Heart left ventricle (tissue), 16 donors: ENCODE results near the gene ANG. TPM values are rescaled to one million over a fixed set of nuclear protein-coding genes. Genes with fewer than 3 reads are reported as not detected.

Experiments
- ATAC-seq, 4 donors: fragments of 200-7000 bp; cut with Tn5 transposase; one replicate each; pipeline ENCODE4 v1.9.1; 2020 to 2022; ENCODE audit warnings: moderate library complexity in 4 of 4, mild to moderate bottlenecking in 3 of 4, moderate number of reproducible peaks in 1 of 4
- DNase-seq, 5 donors: peaks; one replicate each; pipeline ENCODE4 v3.0.0-alpha.2; 2020
- H3K27ac ChIP-seq, 12 donors: fragments of 200-600 bp; sonication (generic) in 4 of 12; one replicate each; pipeline versions ENCODE4 v1.5.0 to v1.8.0; 2016 to 2022; ENCODE audit warnings: mild to moderate bottlenecking in 2 of 12
- H3K27me3 ChIP-seq, 9 donors: fragments of 200-600 bp; sonication (generic) in 2 of 9; one replicate each; pipeline versions ENCODE4 v1.5.1 to v1.8.0; 2016 to 2022; ENCODE audit warnings: mild to moderate bottlenecking in 3 of 9
- H3K36me3 ChIP-seq, 9 donors: fragments of 200-600 bp; sonication (generic) in 2 of 9; one replicate each; pipeline versions ENCODE4 v1.5.0 to v1.8.0; 2018 to 2022; ENCODE audit warnings: mild to moderate bottlenecking in 2 of 9
- H3K4me1 ChIP-seq, 12 donors: fragments of 200-600 bp; sonication (generic) in 4 of 12; one replicate each; pipeline versions ENCODE4 v1.5.0 to v1.8.0; 2016 to 2022; ENCODE audit warnings: mild to moderate bottlenecking in 3 of 12
- H3K4me3 ChIP-seq, 12 donors: fragments of 200-600 bp; sonication (generic) in 4 of 12; one replicate each; pipeline versions ENCODE4 v1.5.0 to v1.8.0; 2017 to 2022; ENCODE audit warnings: mild to moderate bottlenecking in 9 of 12, moderate library complexity in 4 of 12
- H3K9me3 ChIP-seq, 12 donors: fragments of 200-600 bp; sonication (generic) in 4 of 12; one replicate each; pipeline versions ENCODE4 v1.5.0 to v1.8.0; 2016 to 2022; ENCODE audit warnings: mild to moderate bottlenecking in 1 of 12
- POLR2A ChIP-seq, 2 donors: fragments of 450-650 bp; IDR thresholded peaks; one replicate each; pipeline ENCODE4 v1.6.1; 2017; ENCODE audit warnings: antibody characterized with exemption in 2 of 2, mild to moderate bottlenecking in 2 of 2, moderate library complexity in 2 of 2
- WGBS, 4 donors: extraction: QIAGEN DNeasy Blood & Tissue Kit in 2 of 4; methylation state at CpG; one replicate each; pipeline versions ENCODE4 v1.1.5 to v1.1.7; 2013 to 2018; 5-methylcytosine and 5-hydroxymethylcytosine counted together
- intact Hi-C, 10 donors: fragments of 100-400 bp; cut with DNase I; formaldehyde crosslinking; loops; one replicate each; pipeline versions ENCODE4 v1.11.1 to v1.14.2; 2022
- polyA plus RNA-seq, 2 donors: library from polyadenylated mRNA; stranded (reverse); fragments of 200-250 nt; gene quantifications; one replicate each; pipeline ENCODE4 v1.2.3, GENCODE V29; 2013
- total RNA-seq, 9 donors: library from RNA; depleted of rRNA in 2 of 9; stranded (reverse); fragments of >200 nt in 2 of 9; fragmentation: NEBNext Ultra II Directional in 3 of 9; extraction: Animal tissue kit (Norgen Biotek cat#: 25700) in 3 of 9; gene quantifications; one replicate each; pipeline versions ENCODE4 v1.1.0 to v1.2.4, GENCODE V29; 2016 to 2023
- TF ChIP-seq, protein P1 (sequence below), 12 donors: fragments of 200-600 bp; sonication (generic) in 4 of 12; IDR thresholded peaks; one replicate each; pipeline versions ENCODE4 v1.5.0 to v1.8.0; 2018 to 2022; ENCODE audit warnings: antibody characterized with exemption in 12 of 12, mild to moderate bottlenecking in 5 of 12
- donor health status: ischemic (EF 13 %, LVEDD 7.1; RV severe dilation, severe dysfunction).
- donor health status: healthy with polysubstance abuse.
- donor health status: DM: no; HTN: yes; CAD: no.
- donor health status: DM: no; HTN: no; CAD: no.
- donor health status: ischemic (EF 25% LVEDD 6.9; RV normal size, moderate dysfunction).
- donor health status: ischemic (EF 25% LVEDD 5.7; RV mildly dilated, moderate dysfunction).
- donor health status: healthy.
- donor health status: DM: yes; HTN: yes; CAD: no.
- donor health status: ischemic (EF 35%, LVEDD 5.7; RV mildly dilated, moderate dysfunction).
- donor health status: nonischemic (EF 11% LVEDD 7.7; RV severe dilation, severe dysfunction).
- donor health status: DM: yes; HTN: yes; CAD: no.
- donor health status: PGD.
- donor health status: ischemic (EF 29% LVEDD 5.4; RV normal size, mild dysfunction).
- donor health status: nonischemic (EF 23%, LVEDD 6.1; RV moderate dilation, normal function).

Gene ANG
- total and polyA plus RNA-seq, 11 donors, result 2.1 to 9.3 (median 4.0) TPM

GRCh38 chr14:20742132-20742531 is 53.6 kb downstream of the ANG start:
- Histone ChIP-seq H3K27me3 (no peaks in the 10 kb centered on the region), H3K4me3 (no peak overlapping the region), H3K36me3 (no peaks in the 10 kb centered on the region), H3K9me3 (no peaks in the 10 kb centered on the region), H3K27ac (no peak overlapping the region), H3K4me1 (no peaks in the 10 kb centered on the region)
- intact Hi-C loops, result no loop called here
- no peak for DNase-seq
- no peak for TF ChIP-seq POLR2A (IDR thresholded peaks at IDR 0.05)
- TF ChIP-seq, protein P1, sequence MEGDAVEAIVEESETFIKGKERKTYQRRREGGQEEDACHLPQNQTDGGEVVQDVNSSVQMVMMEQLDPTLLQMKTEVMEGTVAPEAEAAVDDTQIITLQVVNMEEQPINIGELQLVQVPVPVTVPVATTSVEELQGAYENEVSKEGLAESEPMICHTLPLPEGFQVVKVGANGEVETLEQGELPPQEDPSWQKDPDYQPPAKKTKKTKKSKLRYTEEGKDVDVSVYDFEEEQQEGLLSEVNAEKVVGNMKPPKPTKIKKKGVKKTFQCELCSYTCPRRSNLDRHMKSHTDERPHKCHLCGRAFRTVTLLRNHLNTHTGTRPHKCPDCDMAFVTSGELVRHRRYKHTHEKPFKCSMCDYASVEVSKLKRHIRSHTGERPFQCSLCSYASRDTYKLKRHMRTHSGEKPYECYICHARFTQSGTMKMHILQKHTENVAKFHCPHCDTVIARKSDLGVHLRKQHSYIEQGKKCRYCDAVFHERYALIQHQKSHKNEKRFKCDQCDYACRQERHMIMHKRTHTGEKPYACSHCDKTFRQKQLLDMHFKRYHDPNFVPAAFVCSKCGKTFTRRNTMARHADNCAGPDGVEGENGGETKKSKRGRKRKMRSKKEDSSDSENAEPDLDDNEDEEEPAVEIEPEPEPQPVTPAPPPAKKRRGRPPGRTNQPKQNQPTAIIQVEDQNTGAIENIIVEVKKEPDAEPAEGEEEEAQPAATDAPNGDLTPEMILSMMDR (IDR thresholded peaks at IDR 0.05), result no peak
- no peak for ATAC-seq
- WGBS, 4 donors, result 81 to 91% (median 82%) methylated on average over 4 of the region's 4 CpGs

- no peak overlapping the region for H3K4me3 ChIP-seq
- intact Hi-C loops, result no loop called here
- WGBS, 4 donors, result 83 to 94% (median 89%) methylated on average over 2 of the region's 2 CpGs
- H3K9me3 ChIP-seq, result no peaks in the 10 kb centered on the region
- H3K27ac ChIP-seq, result no peak overlapping the region
- ATAC-seq (no peak), DNase-seq (no peak)
- TF ChIP-seq, protein P1 (IDR thresholded peaks at IDR 0.05), result no peak
- no peak for TF ChIP-seq POLR2A (IDR thresholded peaks at IDR 0.05)
- no peaks in the 10 kb centered on the region for H3K4me1 ChIP-seq
- no peaks in the 10 kb centered on the region for H3K27me3 ChIP-seq
- H3K36me3 ChIP-seq, result no peaks in the 10 kb centered on the region
Observed at GRCh38 chr14:20743556-20743955, 55.0 kb downstream of the ANG start.

Other genes starting within 250 kb of the ANG start
- 10 to 100 TPM; 16.1 to 40.9 (median 18.5) TPM for gene OSGEP, start 234.0 kb upstream of the ANG start, total RNA-seq
- gene OSGEP, start 234.0 kb upstream of the ANG start, polyA plus RNA-seq, result 10 to 100 TPM; 21.6 to 30.0 TPM
- 10 to 100 TPM; 60.4 to 92.6 (median 76.4) TPM for gene APEX1, start 233.5 kb upstream of the ANG start, total RNA-seq
- 100 to 1,000 TPM in 1 of 2 donors, 10 to 100 TPM in 1; 47.9 to 109 TPM for gene APEX1, start 233.5 kb upstream of the ANG start, polyA plus RNA-seq
- gene PIP4P1, start 227.3 kb upstream of the ANG start, total RNA-seq, result 10 to 100 TPM; 12.3 to 25.3 (median 18.0) TPM
- 10 to 100 TPM; 13.9 to 39.8 TPM for gene PIP4P1, start 227.3 kb upstream of the ANG start, polyA plus RNA-seq
- 10 to 100 TPM in 6 of 9 donors, 1 to 10 TPM in 3; 4.2 to 38.5 (median 10.5) TPM for gene PNP, start 219.4 kb upstream of the ANG start, total RNA-seq
- gene PNP, start 219.4 kb upstream of the ANG start, polyA plus RNA-seq, result 10 to 100 TPM in 1 of 2 donors, 1 to 10 TPM in 1; 5.9 to 29.8 TPM
- gene RNASE10, start 183.2 kb upstream of the ANG start, total RNA-seq, result under 1 TPM in 5 of 9 donors, not detected in 4; 0.21 to 0.34 (median 0.27) TPM
- gene RNASE10, start 183.2 kb upstream of the ANG start, polyA plus RNA-seq, result not detected
- not detected for gene RNASE9, start 127.7 kb upstream of the ANG start, total RNA-seq
- gene RNASE9, start 127.7 kb upstream of the ANG start, polyA plus RNA-seq, result not detected
- gene RNASE11, start 100.8 kb upstream of the ANG start, total RNA-seq, result not detected
- not detected for gene RNASE11, start 100.8 kb upstream of the ANG start, polyA plus RNA-seq
- gene RNASE12, start 97.4 kb upstream of the ANG start, total RNA-seq, result not detected
- not detected for gene RNASE12, start 97.4 kb upstream of the ANG start, polyA plus RNA-seq
- gene OR6S1, start 47.1 kb upstream of the ANG start, total RNA-seq, result not detected
- gene OR6S1, start 47.1 kb upstream of the ANG start, polyA plus RNA-seq, result not detected
- 10 to 100 TPM in 3 of 9 donors, 1 to 10 TPM in 6; 4.7 to 22.2 (median 8.1) TPM for gene RNASE4, start 4.2 kb upstream of the ANG start, total RNA-seq
- 1 to 10 TPM; 9.8 TPM for gene RNASE4, start 4.2 kb upstream of the ANG start, polyA plus RNA-seq
- not detected for gene EDDM3A, start 57.1 kb downstream of the ANG start, total RNA-seq
- not detected for gene EDDM3A, start 57.1 kb downstream of the ANG start, polyA plus RNA-seq
- not detected for gene EDDM3B, start 79.6 kb downstream of the ANG start, total RNA-seq
- not detected for gene EDDM3B, start 79.6 kb downstream of the ANG start, polyA plus RNA-seq
- 10 to 100 TPM in 2 of 9 donors, 1 to 10 TPM in 7; 2.5 to 39.9 (median 5.2) TPM for gene RNASE6, start 92.5 kb downstream of the ANG start, total RNA-seq
- gene RNASE6, start 92.5 kb downstream of the ANG start, polyA plus RNA-seq, result 1 to 10 TPM; 1.1 to 6.3 TPM
- gene RNASE1, start 114.1 kb downstream of the ANG start, total RNA-seq, result 100 to 1,000 TPM; 127 to 654 (median 294) TPM
- 100 to 1,000 TPM; 199 to 242 TPM for gene RNASE1, start 114.1 kb downstream of the ANG start, polyA plus RNA-seq
- under 1 TPM in 2 of 9 donors, not detected in 7; 0.38 to 0.61 TPM for gene RNASE3, start 202.6 kb downstream of the ANG start, total RNA-seq
- gene RNASE3, start 202.6 kb downstream of the ANG start, polyA plus RNA-seq, result under 1 TPM in 1 of 2 donors, not detected in 1; 0.12 TPM